Thyroid gland (tissue), 4 donors: Measurements from ENCODE around the gene CDC37. TPM values are rescaled to one million over a fixed set of nuclear protein-coding genes. Genes with fewer than 3 reads are reported as not detected.

Experiments
- DNase-seq, 2 donors: peaks; one replicate each; pipeline ENCODE4 v3.0.0-alpha.2; 2019
- H3K27ac ChIP-seq, 3 donors: fragments of 200-600 bp; sonication (generic); 1 replicate in 2 of 3; 2 replicates in 1 of 3; pipeline ENCODE4 v1.5.1; 2016 to 2019; ENCODE audit warnings: mild to moderate bottlenecking in 1 of 3, moderate library complexity in 1 of 3
- H3K27me3 ChIP-seq: fragments of 200-600 bp; sonication (generic); one replicate; pipeline ENCODE4 v1.5.1; 2019
- H3K36me3 ChIP-seq, 2 donors: fragments of 200-600 bp; sonication (generic); one replicate each; pipeline ENCODE4 v1.5.1; 2016 to 2019
- H3K4me1 ChIP-seq, 2 donors: fragments of 200-600 bp; sonication (generic); one replicate each; pipeline ENCODE4 v1.5.1; 2017 to 2019
- H3K4me3 ChIP-seq, 3 donors: fragments of 200-600 bp; sonication (generic); replicated peaks in 1 of 3; 1 replicate in 2 of 3; 2 replicates in 1 of 3; pipeline ENCODE4 v1.5.1; 2016; ENCODE audit warnings: mild to moderate bottlenecking in 1 of 3
- H3K9me3 ChIP-seq: fragments of 200-600 bp; sonication (generic); one replicate; pipeline ENCODE4 v1.5.1; 2017
- CTCF ChIP-seq, 6 experiments: fragments of 200-600 bp in 3 of 6; fragments of 450-650 bp in 3 of 6; sonication (generic) in 3 of 6; IDR thresholded peaks; one replicate each; pipeline ENCODE4 v1.5.1; 2016 to 2019; ENCODE audit warnings: antibody characterized with exemption in 6 of 6, mild to moderate bottlenecking in 2 of 6, inconsistent platforms in 1 of 6, moderate library complexity in 1 of 6
- POLR2A ChIP-seq, 2 donors: fragments of 450-650 bp; IDR thresholded peaks; one replicate each; pipeline ENCODE4 v1.6.1; 2017; ENCODE audit warnings: antibody characterized with exemption in 2 of 2, mild to moderate bottlenecking in 2 of 2, moderate library complexity in 1 of 2
- WGBS, 2 donors: methylation state at CpG; one replicate each; pipeline ENCODE4 v1.1.5; 2017; 5-methylcytosine and 5-hydroxymethylcytosine counted together
- intact Hi-C: fragments of 100-400 bp; cut with DNase I; formaldehyde crosslinking; loops from one replicate; pipeline ENCODE4 v1.15.1; 2023
- total RNA-seq, 4 donors: library from RNA; depleted of rRNA; stranded (reverse); fragments of >200 nt; gene quantifications; one replicate each; pipeline ENCODE4 v1.2.3, GENCODE V29; 2016

Gene CDC37
- total RNA-seq, 4 donors from 2014 or later, result 99.7 to 154 (median 125) TPM

GRCh38 chr19:10362259-10362658 is 41.1 kb downstream of the CDC37 start:
- DNase-seq, result no peak
- intact Hi-C loops, result no loop called here
- WGBS, 2 donors, result 83 to 92% methylated on average over 4 to 16 of the region's 18 CpGs
- Histone ChIP-seq H3K4me3 (no peak overlapping the region), H3K27ac (no peak overlapping the region), H3K4me1 (no peaks in the 10 kb centered on the region), H3K9me3 (no peaks in the 10 kb centered on the region), H3K27me3 (no peaks in the 10 kb centered on the region), H3K36me3 (peaks cover 36 to 37% of the 10 kb centered on the region in 2 donors)
- TF ChIP-seq CTCF (IDR thresholded peaks at IDR 0.05) (no peak), POLR2A (IDR thresholded peaks at IDR 0.05) (no peak)

GRCh38 chr19:10361569-10362011 is 41.8 kb downstream of the CDC37 start:
- 78 to 89% methylated on average over 7 to 16 of the region's 16 CpGs for WGBS, 2 donors
- peaks cover 31 to 39% of the 10 kb centered on the region in 2 donors for H3K36me3 ChIP-seq
- intact Hi-C loops, result no loop called here
- no peak for DNase-seq
- no peaks in the 10 kb centered on the region for H3K27me3 ChIP-seq
- no peak overlapping the region for H3K4me3 ChIP-seq
- H3K27ac ChIP-seq, result no peak overlapping the region
- H3K4me1 ChIP-seq, result no peaks in the 10 kb centered on the region
- no peaks in the 10 kb centered on the region for H3K9me3 ChIP-seq
- no peak for TF ChIP-seq POLR2A (IDR thresholded peaks at IDR 0.05)

- WGBS, 2 donors, result 97 to 100% methylated on average over 3 to 10 of the region's 12 CpGs
- intact Hi-C loops, result no loop called here
- TF ChIP-seq CTCF (IDR thresholded peaks at IDR 0.05), result no peak
- no peak for TF ChIP-seq POLR2A (IDR thresholded peaks at IDR 0.05)
- Histone ChIP-seq H3K27me3 (no peaks in the 10 kb centered on the region), H3K36me3 (peaks cover 4 to 12% of the 10 kb centered on the region in 2 donors), H3K4me1 (peaks cover 5 to 6% of the 10 kb centered on the region in 2 donors), H3K27ac (no peak overlapping the region), H3K9me3 (no peaks in the 10 kb centered on the region), H3K4me3 (no peak overlapping the region)
- no peak for DNase-seq
These were observed 46.9 kb downstream of the CDC37 start for GRCh38 chr19:10356431-10356830.

GRCh38 chr19:10353793-10354391 is 49.5 kb downstream of the CDC37 start:
- H3K27ac ChIP-seq, result peak overlapping the region in 2 of 3 donors; percentile 54 to 82
- DNase-seq, result peak; percentile 46 to 53
- 77 to 86% methylated on average over 16 to 25 of the region's 32 CpGs for WGBS, 2 donors

More at GRCh38 chr19:10353793-10354391, 49.5 kb downstream of the CDC37 start:
- Histone ChIP-seq H3K36me3 (peaks cover 4 to 12% of the 10 kb centered on the region in 2 donors), H3K4me1 (peaks cover 10 to 12% of the 10 kb centered on the region in 2 donors), H3K9me3 (no peaks in the 10 kb centered on the region), H3K27me3 (no peaks in the 10 kb centered on the region), H3K4me3 (no peak overlapping the region)
- intact Hi-C loops, result no loop called here
- TF ChIP-seq CTCF (IDR thresholded peaks at IDR 0.05), result no peak
- no peak for TF ChIP-seq POLR2A (IDR thresholded peaks at IDR 0.05)
